ENCODE data around the gene CUTC. TPM values are rescaled to one million over a fixed set of nuclear protein-coding genes. Genes with fewer than 3 reads are reported as not detected.

Gene CUTC
- total RNA-seq, 1 donor from 2014 or later: 13.7 TPM

GRCh38 chr10:99750641-99751040, 18.6 kb downstream of the CUTC start:
- Mint-ChIP-seq H3K4me3 (ENCODE audit: unreplicated experiment) (no peak overlapping the region), H3K4me1 (ENCODE audit: unreplicated experiment) (no peaks in the 10 kb centered on the region), H3K27ac (ENCODE audit: unreplicated experiment) (no peak overlapping the region), H3K27me3 (ENCODE audit: unreplicated experiment) (no peaks in the 10 kb centered on the region), H3K9me3 (ENCODE audit: unreplicated experiment) (no peaks in the 10 kb centered on the region), H3K36me3 (ENCODE audit: low read depth, unreplicated experiment) (no peaks in the 10 kb centered on the region)
- TF ChIP-seq CTCF (IDR thresholded peaks at IDR 0.05; ENCODE audit: unreplicated experiment): no peak
- no peak for DNase-seq (ENCODE audit: low spot score)

GRCh38 chr10:99754670-99755069, 22.6 kb downstream of the CUTC start:
- peaks cover 9% of the 10 kb centered on the region for H3K36me3 Mint-ChIP-seq (ENCODE audit: low read depth, unreplicated experiment)
- H3K4me3 Mint-ChIP-seq (ENCODE audit: unreplicated experiment): no peak overlapping the region
- no peaks in the 10 kb centered on the region for H3K4me1 Mint-ChIP-seq (ENCODE audit: unreplicated experiment)
- H3K9me3 Mint-ChIP-seq (ENCODE audit: unreplicated experiment): no peaks in the 10 kb centered on the region
- no peak overlapping the region for H3K27ac Mint-ChIP-seq (ENCODE audit: unreplicated experiment)
- DNase-seq (ENCODE audit: low spot score): no peak
- no peaks in the 10 kb centered on the region for H3K27me3 Mint-ChIP-seq (ENCODE audit: unreplicated experiment)
- no peak for TF ChIP-seq CTCF (IDR thresholded peaks at IDR 0.05; ENCODE audit: unreplicated experiment)

- peaks cover 11% of the 10 kb centered on the region for H3K36me3 Mint-ChIP-seq (ENCODE audit: low read depth, unreplicated experiment)
- TF ChIP-seq CTCF (IDR thresholded peaks at IDR 0.05; ENCODE audit: unreplicated experiment): no peak
These were observed 24.1 kb downstream of the CUTC start for GRCh38 chr10:99756159-99756558.

GRCh38 chr10:99758211-99758891, 26.3 kb downstream of the CUTC start:
- no peak for DNase-seq (ENCODE audit: low spot score)
- Mint-ChIP-seq H3K27me3 (ENCODE audit: unreplicated experiment) (no peaks in the 10 kb centered on the region), H3K27ac (ENCODE audit: unreplicated experiment) (no peak overlapping the region), H3K4me3 (ENCODE audit: unreplicated experiment) (no peak overlapping the region), H3K9me3 (ENCODE audit: unreplicated experiment) (no peaks in the 10 kb centered on the region), H3K4me1 (ENCODE audit: unreplicated experiment) (no peaks in the 10 kb centered on the region), H3K36me3 (ENCODE audit: low read depth, unreplicated experiment) (peaks cover 11% of the 10 kb centered on the region)
- no peak for TF ChIP-seq CTCF (IDR thresholded peaks at IDR 0.05; ENCODE audit: unreplicated experiment)

More at GRCh38 chr10:99756159-99756558, 24.1 kb downstream of the CUTC start:
- H3K27me3 Mint-ChIP-seq (ENCODE audit: unreplicated experiment): no peaks in the 10 kb centered on the region
- no peaks in the 10 kb centered on the region for H3K9me3 Mint-ChIP-seq (ENCODE audit: unreplicated experiment)
- H3K4me1 Mint-ChIP-seq (ENCODE audit: unreplicated experiment): no peaks in the 10 kb centered on the region
- H3K4me3 Mint-ChIP-seq (ENCODE audit: unreplicated experiment): no peak overlapping the region
- no peak for DNase-seq (ENCODE audit: low spot score)
- no peak overlapping the region for H3K27ac Mint-ChIP-seq (ENCODE audit: unreplicated experiment)

GRCh38 chr10:99760321-99760720, 28.3 kb downstream of the CUTC start:
- H3K4me1 Mint-ChIP-seq (ENCODE audit: unreplicated experiment): no peaks in the 10 kb centered on the region
- no peak overlapping the region for H3K27ac Mint-ChIP-seq (ENCODE audit: unreplicated experiment)
- no peak for TF ChIP-seq CTCF (IDR thresholded peaks at IDR 0.05; ENCODE audit: unreplicated experiment)
- H3K36me3 Mint-ChIP-seq (ENCODE audit: low read depth, unreplicated experiment): peaks cover 11% of the 10 kb centered on the region
- H3K27me3 Mint-ChIP-seq (ENCODE audit: unreplicated experiment): no peaks in the 10 kb centered on the region
- no peak for DNase-seq (ENCODE audit: low spot score)
- no peak overlapping the region for H3K4me3 Mint-ChIP-seq (ENCODE audit: unreplicated experiment)
- no peaks in the 10 kb centered on the region for H3K9me3 Mint-ChIP-seq (ENCODE audit: unreplicated experiment)

Data from endothelial cell (in vitro differentiated cells).